SK-N-SH (cell line): Measurements from ENCODE around the gene PRRG3.

Source experiments
- CTCF ChIP-seq: fragments of 200-600 bp; sonication (generic); IDR thresholded peaks from 2 replicates; pipeline ENCODE4 v1.6.1; 2017; ENCODE audit warnings: antibody characterized with exemption, mild to moderate bottlenecking, moderate library complexity
- EZH2phosphoT487 ChIP-seq: fragments of 200-600 bp; sonication (generic); IDR thresholded peaks from 2 replicates; pipeline ENCODE4 v1.6.1; 2017; ENCODE audit warnings: low read depth, mixed run types, mild to moderate bottlenecking, antibody characterized with exemption, moderate library complexity, borderline replicate concordance
- POLR2AphosphoS5 ChIP-seq: IDR thresholded peaks from 2 replicates; pipeline ENCODE4 v1.6.1; 2012; ENCODE audit warnings: low read depth, low read length
- TAF1 ChIP-seq: IDR thresholded peaks from 2 replicates; pipeline ENCODE4 v1.6.1; 2012; ENCODE audit warnings: low read depth, mild to moderate bottlenecking, low read length, moderate library complexity, borderline replicate concordance
- TF ChIP-seq, protein P1 (sequence below): fragments of 150-350 bp; IDR thresholded peaks from 2 replicates; pipeline ENCODE4 v1.6.1; 2017; ENCODE audit warnings: antibody characterized with exemption, low read length, low read depth, borderline replicate concordance

GRCh38 chrX:151727346-151727745, 32.1 kb downstream of the PRRG3 start:
- TF ChIP-seq CTCF = no peak
- no peak for TF ChIP-seq POLR2AphosphoS5
- TF ChIP-seq EZH2phosphoT487 = no peak
- TF ChIP-seq, protein P1, sequence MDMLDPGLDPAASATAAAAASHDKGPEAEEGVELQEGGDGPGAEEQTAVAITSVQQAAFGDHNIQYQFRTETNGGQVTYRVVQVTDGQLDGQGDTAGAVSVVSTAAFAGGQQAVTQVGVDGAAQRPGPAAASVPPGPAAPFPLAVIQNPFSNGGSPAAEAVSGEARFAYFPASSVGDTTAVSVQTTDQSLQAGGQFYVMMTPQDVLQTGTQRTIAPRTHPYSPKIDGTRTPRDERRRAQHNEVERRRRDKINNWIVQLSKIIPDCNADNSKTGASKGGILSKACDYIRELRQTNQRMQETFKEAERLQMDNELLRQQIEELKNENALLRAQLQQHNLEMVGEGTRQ = no peak
- no peak for TF ChIP-seq TAF1
